Measurements from ENCODE around the gene ZNF205. TPM values are rescaled to one million over a fixed set of nuclear protein-coding genes. Genes with fewer than 3 reads are reported as not detected.
A peak's percentile ranks its signal among the peaks of the same experiment; 100 is the strongest.

ZNF205 gene
- total RNA-seq, 1 donor from 2014 or later, result 6.1 TPM

GRCh38 chr16:3101018-3101840, 11.2 kb upstream of the ZNF205 start:
- no peak for DNase-seq

- DNase-seq, result peak; percentile 23
Measured at GRCh38 chr16:3101841-3102470, 10.4 kb upstream of the ZNF205 start.

GRCh38 chr16:3106205-3106928, 6.0 kb upstream of the ZNF205 start:
- DNase-seq, result peak; percentile 70

GRCh38 chr16:3112881-3113574, 642 bp downstream of the ZNF205 start:
- no peak for DNase-seq

- no peak for DNase-seq
Measured at GRCh38 chr16:3113765-3114479, 1.5 kb downstream of the ZNF205 start.

- DNase-seq, result no peak
Measured at GRCh38 chr16:3115003-3115402, 2.6 kb downstream of the ZNF205 start.

- DNase-seq, result no peak
Measured at GRCh38 chr16:3115561-3115960, 3.2 kb downstream of the ZNF205 start.

GRCh38 chr16:3118204-3118790, 5.9 kb downstream of the ZNF205 start:
- no peak for DNase-seq

- DNase-seq, result no peak
Measured at GRCh38 chr16:3118846-3119245, 6.5 kb downstream of the ZNF205 start.

- DNase-seq, result no peak
Measured at GRCh38 chr16:3119286-3119685, 6.9 kb downstream of the ZNF205 start.

GRCh38 chr16:3119701-3120408, 7.5 kb downstream of the ZNF205 start:
- DNase-seq, result no peak

- DNase-seq, result no peak
Measured at GRCh38 chr16:3120435-3120834, 8.0 kb downstream of the ZNF205 start.

GRCh38 chr16:3121851-3122467, 9.6 kb downstream of the ZNF205 start:
- DNase-seq, result no peak

GRCh38 chr16:3122926-3123570, 10.7 kb downstream of the ZNF205 start:
- no peak for DNase-seq

GRCh38 chr16:3123986-3124886, 11.8 kb downstream of the ZNF205 start:
- peak; percentile 98 for DNase-seq

GRCh38 chr16:3127745-3128144, 15.4 kb downstream of the ZNF205 start:
- no peak for DNase-seq

- DNase-seq, result peak; percentile 91
Measured at GRCh38 chr16:3129137-3130131, 17.0 kb downstream of the ZNF205 start.
